ENCODE measurements around the gene SMARCA4. TPM values are rescaled to one million over a fixed set of nuclear protein-coding genes. Genes with fewer than 3 reads are reported as not detected.

SMARCA4 gene
- total and polyA plus RNA-seq, 4 donors = 15.9 to 35.4 (median 22.5) TPM

- Histone ChIP-seq H3K27ac (ENCODE audit: low read depth in 1 of 2, low read length in 2 of 2) (no peak overlapping the region), H3K27me3 (ENCODE audit: control insufficient read depth in 4 of 4, insufficient read depth in 4 of 4, low read length in 3 of 4) (no peaks in the 10 kb centered on the region), H3K9me3 (ENCODE audit: control insufficient read depth in 4 of 4, low read length in 3 of 4) (no peaks in the 10 kb centered on the region), H3K9ac (ENCODE audit: low read depth in 1 of 2, low read length in 2 of 2) (no peak overlapping the region), H3K4me3 (ENCODE audit: low read depth in 1 of 3, low read length in 3 of 3) (no peak overlapping the region), H3K4me1 (ENCODE audit: control insufficient read depth in 4 of 4, insufficient read depth in 4 of 4, low read length in 3 of 4) (no peaks in the 10 kb centered on the region), H3K36me3 (ENCODE audit: control insufficient read depth in 4 of 4, insufficient read depth in 3 of 4, low read depth in 1 of 4, low read length in 3 of 4) (peaks cover 6 to 36% (median 19%) of the 10 kb centered on the region in 4 donors)
- TF ChIP-seq FOXA1 (IDR thresholded peaks at IDR 0.05) = no peak
- WGBS = 98% methylated on average over 5 of the region's 5 CpGs
- no peak for DNase-seq (ENCODE audit: low spot score)
These were observed 46.6 kb downstream of the SMARCA4 start for GRCh38 chr19:11007385-11007784.

GRCh38 chr19:11007962-11008532, 47.2 kb downstream of the SMARCA4 start:
- H3K4me1 ChIP-seq (ENCODE audit: control insufficient read depth in 4 of 4, insufficient read depth in 4 of 4, low read length in 3 of 4) = no peaks in the 10 kb centered on the region
- H3K4me3 ChIP-seq (ENCODE audit: low read depth in 1 of 3, low read length in 3 of 3) = no peak overlapping the region
- no peak for DNase-seq (ENCODE audit: low spot score)
- WGBS = 97% methylated on average over 14 of the region's 14 CpGs
- peaks cover 8 to 43% (median 22%) of the 10 kb centered on the region in 4 donors for H3K36me3 ChIP-seq (ENCODE audit: control insufficient read depth in 4 of 4, insufficient read depth in 3 of 4, low read depth in 1 of 4, low read length in 3 of 4)
- no peak for TF ChIP-seq RXRA (IDR thresholded peaks at IDR 0.05)
- TF ChIP-seq FOXA1 (IDR thresholded peaks at IDR 0.05) = no peak
- TF ChIP-seq NR2F2 (IDR thresholded peaks at IDR 0.05) = no peak
- no peak for TF ChIP-seq FOXA2 (IDR thresholded peaks at IDR 0.05)
- no peak for TF ChIP-seq ATF3 (IDR thresholded peaks at IDR 0.05)
- TF ChIP-seq TAF1 (conservative IDR thresholded peaks at IDR 0.05) = no peak
- no peak for TF ChIP-seq MAX (IDR thresholded peaks at IDR 0.05)
- no peak for TF ChIP-seq HNF4A (conservative IDR thresholded peaks at IDR 0.05)
- TF ChIP-seq CTCF (IDR thresholded peaks at IDR 0.05; ENCODE audit: low read depth, low read length, missing input control) = no peak
- TF ChIP-seq YY1 (IDR thresholded peaks at IDR 0.05) = no peak
- TF ChIP-seq SP1 (IDR thresholded peaks at IDR 0.05) = no peak
- no peak for TF ChIP-seq HNF4G (IDR thresholded peaks at IDR 0.05)
- no peak for TF ChIP-seq EGR1 (IDR thresholded peaks at IDR 0.05; ENCODE audit: low read depth in 2 of 2)
- no peak for TF ChIP-seq ZBTB33 (IDR thresholded peaks at IDR 0.05)
- no peak overlapping the region for H3K9ac ChIP-seq (ENCODE audit: low read depth in 1 of 2, low read length in 2 of 2)
- H3K27ac ChIP-seq (ENCODE audit: low read depth in 1 of 2, low read length in 2 of 2) = no peak overlapping the region
- H3K27me3 ChIP-seq (ENCODE audit: control insufficient read depth in 4 of 4, insufficient read depth in 4 of 4, low read length in 3 of 4) = no peaks in the 10 kb centered on the region
- no peaks in the 10 kb centered on the region for H3K9me3 ChIP-seq (ENCODE audit: control insufficient read depth in 4 of 4, low read length in 3 of 4)

- H3K9ac ChIP-seq (ENCODE audit: low read depth in 1 of 2, low read length in 2 of 2) = no peak overlapping the region
- no peaks in the 10 kb centered on the region for H3K27me3 ChIP-seq (ENCODE audit: control insufficient read depth in 4 of 4, insufficient read depth in 4 of 4, low read length in 3 of 4)
- no peak overlapping the region for H3K4me3 ChIP-seq (ENCODE audit: low read depth in 1 of 3, low read length in 3 of 3)
- peaks cover 14 to 53% (median 30%) of the 10 kb centered on the region in 4 donors for H3K36me3 ChIP-seq (ENCODE audit: control insufficient read depth in 4 of 4, insufficient read depth in 3 of 4, low read depth in 1 of 4, low read length in 3 of 4)
- H3K4me1 ChIP-seq (ENCODE audit: control insufficient read depth in 4 of 4, insufficient read depth in 4 of 4, low read length in 3 of 4) = no peaks in the 10 kb centered on the region
- 95% methylated on average over 9 of the region's 9 CpGs for WGBS
- H3K27ac ChIP-seq (ENCODE audit: low read depth in 1 of 2, low read length in 2 of 2) = no peak overlapping the region
- no peak for DNase-seq (ENCODE audit: low spot score)
- no peaks in the 10 kb centered on the region for H3K9me3 ChIP-seq (ENCODE audit: control insufficient read depth in 4 of 4, low read length in 3 of 4)
- no peak for TF ChIP-seq ZBTB33 (IDR thresholded peaks at IDR 0.05)
- TF ChIP-seq NR2F2 (IDR thresholded peaks at IDR 0.05) = no peak
- no peak for TF ChIP-seq REST (IDR thresholded peaks at IDR 0.05)
- no peak for TF ChIP-seq FOXA1 (IDR thresholded peaks at IDR 0.05)
- TF ChIP-seq HNF4G (IDR thresholded peaks at IDR 0.05) = no peak
- TF ChIP-seq SP1 (IDR thresholded peaks at IDR 0.05) = no peak
- TF ChIP-seq JUND (IDR thresholded peaks at IDR 0.05) = no peak
- TF ChIP-seq GABPA (IDR thresholded peaks at IDR 0.05 in 1 of 2, conservative IDR thresholded peaks at IDR 0.05 in 1 of 2) = no peak
- no peak for TF ChIP-seq ATF3 (IDR thresholded peaks at IDR 0.05)
- no peak for TF ChIP-seq EGR1 (IDR thresholded peaks at IDR 0.05; ENCODE audit: low read depth in 2 of 2)
- TF ChIP-seq RXRA (IDR thresholded peaks at IDR 0.05) = no peak
- no peak for TF ChIP-seq YY1 (IDR thresholded peaks at IDR 0.05)
These were observed 49.2 kb downstream of the SMARCA4 start for GRCh38 chr19:11010041-11010440.

Measured in liver (tissue), 9 donors.